Measurements from ENCODE around the gene TSC22D4.
"Not testable (repeated sequence)": the region's sequence is repeated elsewhere in the genome, so short reads cannot be mapped to it uniquely, and the experiment has no call there.

The TSC22D4 gene

GRCh38 chr7:100478958-100479660 lies at the start of gene TSC22D4:
Gene TSC22D4 (minus strand): TSS chr7:100479214. CDS start chr7:100478038, 1,176 bp downstream.
- DNase-seq: peak; percentile 95

- DNase-seq: not testable (repeated sequence)
These were observed 49.3 kb upstream of the TSC22D4 start for GRCh38 chr7:100528108-100528866.

DNA sequence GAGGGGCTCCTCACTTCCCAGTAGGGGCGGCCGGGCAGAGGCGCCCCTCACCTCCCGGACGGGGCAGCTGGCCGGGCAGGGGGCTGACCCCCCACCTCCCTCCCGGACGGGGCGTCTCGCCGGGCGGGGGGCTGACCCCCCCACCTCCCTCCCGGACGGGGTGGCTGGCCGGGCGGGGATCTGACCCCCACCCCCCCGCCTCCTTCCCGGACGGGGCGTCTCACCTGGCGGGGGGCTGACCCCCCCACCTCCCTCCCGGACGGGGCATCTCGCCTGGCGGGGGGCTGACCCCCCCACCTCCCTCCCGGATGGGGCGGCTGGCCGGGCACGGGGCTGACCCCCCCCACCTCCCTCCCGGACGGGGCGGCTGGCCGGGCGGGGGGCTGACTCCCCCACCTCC lies 44.2 kb upstream of the TSC22D4 start:
- not testable (repeated sequence) for DNase-seq

GRCh38 chr7:100521909-100522593 lies 43.0 kb upstream of the TSC22D4 start:
- not testable (repeated sequence) for DNase-seq

DNA sequence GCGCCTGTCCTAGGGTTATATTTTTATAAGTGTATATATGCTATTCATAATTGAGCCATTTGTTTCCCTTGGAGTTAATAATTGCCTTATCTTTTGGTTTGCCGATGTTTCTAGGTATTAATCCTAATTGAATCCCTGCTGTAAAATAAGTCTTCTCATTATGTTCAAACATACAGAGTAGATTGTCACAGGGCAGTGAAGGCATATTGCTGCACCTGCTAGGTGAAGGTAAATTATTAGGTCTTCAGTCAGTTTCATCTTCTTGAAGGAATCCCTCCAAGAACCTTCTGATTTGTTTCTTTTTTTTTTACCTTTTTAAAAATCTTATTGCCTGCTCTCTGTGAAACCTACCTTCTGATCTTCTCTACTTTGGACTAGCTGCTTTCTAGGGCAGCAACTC lies 42.1 kb upstream of the TSC22D4 start:
- no peak for DNase-seq

GRCh38 chr7:100520138-100520537 lies 41.1 kb upstream of the TSC22D4 start:
- no peak for DNase-seq

- no peak for DNase-seq
These were observed 40.6 kb upstream of the TSC22D4 start for GRCh38 chr7:100519580-100519979.

DNA sequence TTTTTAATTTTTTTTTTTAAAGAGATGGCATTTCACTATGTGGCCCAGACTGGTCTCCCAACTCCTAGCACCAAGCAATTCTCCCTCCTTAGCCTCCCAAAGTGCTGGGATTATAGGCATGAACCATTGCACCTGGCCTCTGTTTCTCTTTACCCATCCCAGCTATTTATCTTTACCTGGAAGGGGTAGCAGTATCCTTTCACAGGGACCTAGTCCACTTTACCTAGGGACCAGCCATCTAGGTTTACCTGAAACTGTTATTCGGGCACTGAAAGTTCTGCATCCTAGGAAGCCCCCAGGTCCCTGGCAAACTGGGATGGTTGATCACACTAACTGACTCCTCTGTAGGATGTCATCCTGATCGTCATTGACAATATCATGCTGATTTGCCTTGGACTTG lies 38.3 kb upstream of the TSC22D4 start:
- DNase-seq: no peak

- DNase-seq: no peak
These were observed 37.3 kb upstream of the TSC22D4 start for GRCh38 chr7:100516135-100516812.

- DNase-seq: no peak
These were observed 36.1 kb upstream of the TSC22D4 start for GRCh38 chr7:100515072-100515532.

- DNase-seq: no peak
These were observed 34.3 kb upstream of the TSC22D4 start for GRCh38 chr7:100513212-100513810.

DNA sequence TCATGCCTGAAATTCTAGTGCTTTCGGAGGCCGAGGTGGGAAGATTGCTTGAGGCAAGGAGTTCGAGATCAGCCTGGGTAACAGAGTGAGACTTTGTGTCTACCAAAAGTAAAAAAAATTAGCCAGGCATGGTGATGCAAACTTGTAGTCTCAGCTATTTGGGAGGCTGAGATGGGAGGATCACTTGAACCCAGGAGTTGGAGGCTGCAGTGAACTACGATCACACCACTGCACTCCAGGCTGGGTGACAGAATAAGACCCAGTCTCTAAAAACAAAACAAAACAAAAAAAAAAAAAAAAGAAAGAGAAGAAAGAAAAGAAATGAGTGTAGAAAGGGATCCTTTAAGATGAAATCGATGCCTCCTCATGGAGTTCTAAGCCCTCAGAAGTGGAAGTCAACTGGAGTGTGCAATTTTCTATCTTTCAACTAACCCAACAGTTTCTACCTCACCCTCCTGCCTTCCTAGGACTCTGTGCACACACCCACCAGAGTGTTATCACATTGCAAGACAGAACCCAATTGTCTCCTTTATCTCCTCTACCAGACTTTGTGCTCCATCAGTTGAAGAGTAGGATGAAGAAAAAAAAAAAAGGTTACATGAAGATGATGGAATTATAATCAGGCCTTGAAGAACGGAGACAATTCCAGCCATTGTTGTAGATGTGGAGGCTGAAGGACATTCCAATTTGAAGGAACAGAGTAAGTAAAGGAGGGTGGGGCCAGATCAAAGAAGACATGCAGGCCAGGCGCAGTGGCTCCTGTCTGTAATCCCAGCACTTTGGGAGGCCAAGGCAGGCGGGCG lies 31.6 kb upstream of the TSC22D4 start:
- DNase-seq: no peak

DNA sequence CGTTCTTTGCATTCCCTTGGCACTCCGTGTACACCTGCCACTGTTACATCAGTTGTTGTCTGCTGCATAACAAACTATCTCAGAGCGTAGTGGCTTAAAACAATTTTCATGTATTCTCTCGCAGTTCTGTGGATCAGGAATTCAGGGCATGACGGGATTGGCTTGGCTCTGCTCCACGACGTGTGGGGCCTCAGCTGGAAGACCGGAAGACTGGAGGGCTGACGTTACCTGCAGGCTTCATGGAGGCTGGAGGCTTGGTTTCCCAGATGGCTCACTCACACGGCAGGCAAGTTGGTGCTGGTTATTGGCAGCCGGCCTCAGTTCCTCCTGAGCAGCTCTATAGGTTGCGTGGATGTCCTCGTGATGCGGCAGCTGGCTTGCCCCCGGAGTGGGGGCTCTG lies 30.2 kb upstream of the TSC22D4 start:
- no peak for DNase-seq

DNA sequence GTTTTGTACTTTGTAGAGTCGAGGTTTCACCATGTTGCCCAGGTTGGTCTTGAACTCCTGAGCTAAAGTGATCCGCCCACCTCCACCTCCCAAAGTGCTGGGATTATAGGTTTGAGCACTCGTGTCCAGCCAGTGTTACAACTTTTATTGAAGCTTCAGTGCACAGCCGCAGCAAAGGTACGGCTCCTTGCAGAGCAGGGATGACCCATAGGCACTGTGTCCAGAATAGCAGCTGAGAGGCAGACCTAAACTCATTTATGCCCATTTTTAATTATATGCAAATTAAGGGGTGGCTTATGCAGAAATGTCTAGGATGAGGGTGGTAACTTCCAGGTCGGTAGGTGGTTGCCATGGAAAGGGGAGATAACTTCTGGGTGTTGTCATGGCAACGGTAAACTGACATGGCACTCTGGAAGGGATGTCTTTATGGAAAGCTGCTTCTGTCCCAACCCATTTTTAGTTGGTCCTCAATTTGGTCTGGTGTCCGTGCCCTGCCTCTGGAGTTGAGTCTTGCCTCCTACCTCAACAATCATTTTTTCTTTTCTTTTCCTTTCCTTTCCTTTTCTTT lies 27.4 kb upstream of the TSC22D4 start:
- no peak for DNase-seq

GRCh38 chr7:100504887-100505611 lies 26.0 kb upstream of the TSC22D4 start:
- DNase-seq: no peak

- not testable (repeated sequence) for DNase-seq
These were observed 25.0 kb upstream of the TSC22D4 start for GRCh38 chr7:100504031-100504430.

DNA sequence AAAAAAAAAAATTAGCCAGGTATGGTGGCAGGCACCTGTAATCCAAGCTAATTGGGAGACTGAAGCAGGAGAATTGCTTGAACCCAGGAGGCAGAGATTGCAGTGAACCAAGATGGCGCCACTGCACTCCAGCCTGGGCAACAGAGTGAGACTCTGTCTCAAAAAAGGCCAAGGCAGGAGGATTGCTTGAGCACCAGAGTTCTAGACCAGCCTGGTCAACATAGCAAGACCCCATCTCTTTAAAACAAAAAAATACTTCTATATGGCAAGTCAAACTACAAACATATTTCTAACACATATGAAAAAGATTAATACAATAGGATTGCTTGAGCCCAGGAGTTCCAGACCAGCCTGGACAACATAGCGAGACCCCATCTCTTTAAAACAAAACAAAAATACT lies 21.7 kb upstream of the TSC22D4 start:
- not testable (repeated sequence) for DNase-seq

DNA sequence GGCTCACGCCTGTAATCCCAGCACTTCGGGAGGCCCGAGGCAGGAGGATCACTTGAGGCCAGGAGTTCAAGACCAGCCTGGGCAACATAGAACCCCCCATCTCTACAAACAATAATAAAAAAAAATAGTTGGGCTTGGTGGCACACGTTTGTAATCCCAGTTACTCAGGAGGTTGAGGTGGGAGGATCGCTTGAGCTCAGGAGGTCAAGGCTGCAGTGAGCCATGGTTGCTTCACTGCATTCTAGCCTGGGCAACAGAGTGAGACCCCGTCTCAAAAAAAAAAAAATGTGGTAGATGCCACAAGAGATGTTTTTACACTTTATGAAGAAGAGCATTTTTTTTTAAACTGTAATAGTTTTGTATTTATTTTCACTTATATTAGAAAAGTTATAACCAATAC lies 17.5 kb upstream of the TSC22D4 start:
- DNase-seq: no peak

- DNase-seq: peak; percentile 74
These were observed 14.7 kb upstream of the TSC22D4 start for GRCh38 chr7:100493476-100494264.

Measured in stimulated activated CD8-positive, alpha-beta memory T cell treated with anti-CD3 and anti-CD28 coated beads, Interleukin-4, amount 100 ng/mL, for 48 hours (primary cell).